A549 (cell line): Measurements from ENCODE around the gene ADA.

Experiments used
- CBX8 ChIP-seq: fragments of 200-600 bp; sonication (generic); IDR thresholded peaks from 2 replicates; pipeline ENCODE4 v1.6.1; 2016
- CEBPB ChIP-seq, 2 experiments: fragments of >200 bp in 1 of 2; sonication (Bioruptor Twin) in 1 of 2; formaldehyde crosslinking in 1 of 2; IDR thresholded peaks; 2 replicates each; pipeline ENCODE4 v1.6.1; 2012 to 2016
- CHD2 ChIP-seq: fragments of 150-350 bp; IDR thresholded peaks from 2 replicates; pipeline ENCODE4 v1.6.1; 2014; ENCODE audit warnings: low read length; ENCODE audit not compliant: partially characterized antibody
- CHD4 ChIP-seq: fragments of 200-600 bp; sonication (generic); IDR thresholded peaks from 2 replicates; pipeline ENCODE4 v1.6.1; 2016; ENCODE audit warnings: antibody characterized with exemption, mild to moderate bottlenecking, borderline replicate concordance
- EP300 ChIP-seq, 2 experiments: fragments of >200 bp; sonication (Bioruptor Twin); formaldehyde crosslinking; IDR thresholded peaks; 2 replicates in 1 of 2; 3 replicates in 1 of 2; pipeline ENCODE4 v1.6.1; 2016 to 2017
- JUN ChIP-seq, 2 experiments: fragments of >200 bp; sonication (Bioruptor Twin); formaldehyde crosslinking; IDR thresholded peaks; 2 replicates in 1 of 2; 3 replicates in 1 of 2; pipeline ENCODE4 v1.6.1; 2016 to 2017
- JUNB ChIP-seq: fragments of >200 bp; sonication (Bioruptor Twin); formaldehyde crosslinking; IDR thresholded peaks from 2 replicates; pipeline ENCODE4 v1.6.1; 2016
- MAZ ChIP-seq: fragments of 150-350 bp; IDR thresholded peaks from 2 replicates; pipeline ENCODE4 v1.6.1; 2014; ENCODE audit warnings: antibody characterized with exemption, low read depth, low read length, borderline replicate concordance
- RAD21 ChIP-seq, 2 experiments: fragments of >200 bp in 1 of 2; sonication (Bioruptor Twin) in 1 of 2; formaldehyde crosslinking in 1 of 2; IDR thresholded peaks in 1 of 2; conservative IDR thresholded peaks in 1 of 2; 2 replicates in 1 of 2; 3 replicates in 1 of 2; pipeline ENCODE4 v1.6.1; 2012 to 2018; ENCODE audit warnings: inconsistent platforms in 1 of 2
- RCOR1 ChIP-seq: fragments of 150-350 bp; IDR thresholded peaks from 2 replicates; pipeline ENCODE4 v1.6.1; 2014; ENCODE audit warnings: antibody characterized with exemption, low read length, low read depth
- RNF2 ChIP-seq: fragments of 200-600 bp; sonication (generic); IDR thresholded peaks from 2 replicates; pipeline ENCODE4 v1.6.1; 2016; ENCODE audit warnings: low read depth, mild to moderate bottlenecking, antibody characterized with exemption, moderate library complexity, borderline replicate concordance
- TF ChIP-seq, protein P1 (sequence below): fragments of >200 bp; sonication (Bioruptor Twin); formaldehyde crosslinking; IDR thresholded peaks from 3 replicates; pipeline ENCODE4 v1.5.1; 2016
- TF ChIP-seq, protein P2 (sequence below): fragments of 450-650 bp; IDR thresholded peaks from 2 replicates; pipeline ENCODE4 v1.6.1; 2014; ENCODE audit warnings: antibody characterized with exemption

DNA sequence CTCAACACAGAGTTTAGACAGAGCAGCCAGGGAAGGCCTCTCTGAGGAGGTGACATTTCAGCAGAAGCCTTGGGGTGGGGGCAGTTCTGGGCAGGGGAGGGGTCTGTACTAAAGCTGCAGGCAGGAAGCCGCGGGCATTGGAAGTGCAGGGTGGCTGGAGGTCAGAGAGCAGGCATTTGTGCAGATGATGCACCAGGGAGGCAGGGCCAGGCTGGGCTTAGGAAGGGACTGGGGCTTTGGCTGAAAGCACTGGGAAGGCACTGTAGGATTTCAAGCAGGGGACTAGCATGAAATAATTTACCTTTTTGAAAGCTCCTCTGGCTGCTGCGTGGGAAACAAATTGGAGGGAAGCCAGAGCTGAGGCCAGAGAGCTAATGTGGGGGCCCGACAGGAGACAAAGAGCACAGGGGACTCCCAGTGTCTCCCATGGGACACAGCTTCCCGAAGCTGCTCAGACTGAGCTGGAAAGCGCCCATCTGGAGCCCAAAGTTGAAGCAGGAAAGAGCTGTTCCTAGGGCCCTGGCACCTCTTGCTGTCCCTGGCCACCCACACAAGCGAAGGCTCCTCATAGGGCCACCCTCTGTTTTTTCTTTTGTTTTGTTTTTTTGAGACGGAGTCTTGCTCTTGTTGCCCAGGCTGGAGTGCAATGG, 19.3 kb downstream of the ADA start:
- TF ChIP-seq JUNB (no peak), RCOR1 (no peak), CHD4 (no peak), CBX8 (no peak), EP300 (IDR thresholded peaks at IDR 0.05) (no peak), RNF2 (no peak), CEBPB (IDR thresholded peaks at IDR 0.05) (no peak), CHD2 (no peak), MAZ (no peak), RAD21 (conservative IDR thresholded peaks at IDR 0.05 in 1 of 2, IDR thresholded peaks at IDR 0.05 in 1 of 2) (no peak), JUN (IDR thresholded peaks at IDR 0.05) (no peak)
- TF ChIP-seq, protein P1, sequence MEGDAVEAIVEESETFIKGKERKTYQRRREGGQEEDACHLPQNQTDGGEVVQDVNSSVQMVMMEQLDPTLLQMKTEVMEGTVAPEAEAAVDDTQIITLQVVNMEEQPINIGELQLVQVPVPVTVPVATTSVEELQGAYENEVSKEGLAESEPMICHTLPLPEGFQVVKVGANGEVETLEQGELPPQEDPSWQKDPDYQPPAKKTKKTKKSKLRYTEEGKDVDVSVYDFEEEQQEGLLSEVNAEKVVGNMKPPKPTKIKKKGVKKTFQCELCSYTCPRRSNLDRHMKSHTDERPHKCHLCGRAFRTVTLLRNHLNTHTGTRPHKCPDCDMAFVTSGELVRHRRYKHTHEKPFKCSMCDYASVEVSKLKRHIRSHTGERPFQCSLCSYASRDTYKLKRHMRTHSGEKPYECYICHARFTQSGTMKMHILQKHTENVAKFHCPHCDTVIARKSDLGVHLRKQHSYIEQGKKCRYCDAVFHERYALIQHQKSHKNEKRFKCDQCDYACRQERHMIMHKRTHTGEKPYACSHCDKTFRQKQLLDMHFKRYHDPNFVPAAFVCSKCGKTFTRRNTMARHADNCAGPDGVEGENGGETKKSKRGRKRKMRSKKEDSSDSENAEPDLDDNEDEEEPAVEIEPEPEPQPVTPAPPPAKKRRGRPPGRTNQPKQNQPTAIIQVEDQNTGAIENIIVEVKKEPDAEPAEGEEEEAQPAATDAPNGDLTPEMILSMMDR: no peak
- TF ChIP-seq, protein P2, sequence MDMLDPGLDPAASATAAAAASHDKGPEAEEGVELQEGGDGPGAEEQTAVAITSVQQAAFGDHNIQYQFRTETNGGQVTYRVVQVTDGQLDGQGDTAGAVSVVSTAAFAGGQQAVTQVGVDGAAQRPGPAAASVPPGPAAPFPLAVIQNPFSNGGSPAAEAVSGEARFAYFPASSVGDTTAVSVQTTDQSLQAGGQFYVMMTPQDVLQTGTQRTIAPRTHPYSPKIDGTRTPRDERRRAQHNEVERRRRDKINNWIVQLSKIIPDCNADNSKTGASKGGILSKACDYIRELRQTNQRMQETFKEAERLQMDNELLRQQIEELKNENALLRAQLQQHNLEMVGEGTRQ: no peak
